Prostate gland (tissue), 2 donors: ENCODE measurements around the gene HBA2. TPM values are rescaled to one million over a fixed set of nuclear protein-coding genes. Genes with fewer than 3 reads are reported as not detected.

Experiments
- DNase-seq: peaks from one replicate; pipeline ENCODE4 v3.0.0-alpha.2; 2019; ENCODE audit warnings: low spot score
- H3K27ac ChIP-seq, 2 donors: fragments of 200-600 bp; sonication (generic); 2 replicates each; pipeline ENCODE4 v1.5.1; 2017 to 2019
- H3K27me3 ChIP-seq: fragments of 200-600 bp; sonication (generic); replicated peaks from 2 replicates; pipeline ENCODE4 v1.5.1; 2019; ENCODE audit not compliant: insufficient read depth
- H3K36me3 ChIP-seq, 2 donors: fragments of 200-600 bp; sonication (generic); 1 replicate in 1 of 2; 2 replicates in 1 of 2; pipeline versions ENCODE4 v1.5.1 to v1.8.1; 2017 to 2019
- H3K4me1 ChIP-seq: fragments of 200-600 bp; sonication (generic); replicated peaks from 2 replicates; pipeline ENCODE4 v1.5.1; 2019
- H3K4me3 ChIP-seq, 2 donors: fragments of 200-600 bp; sonication (generic); 2 replicates each; pipeline ENCODE4 v1.5.1; 2017 to 2019
- H3K9me3 ChIP-seq: fragments of 200-600 bp; sonication (generic); 2 replicates; pipeline ENCODE4 v1.5.1; 2017
- CTCF ChIP-seq, 4 experiments: fragments of 200-600 bp in 2 of 4; fragments of 450-650 bp in 2 of 4; sonication (generic) in 2 of 4; IDR thresholded peaks; 1 replicate in 3 of 4; 2 replicates in 1 of 4; pipeline ENCODE4 v1.5.1; 2016 to 2019; ENCODE audit warnings: antibody characterized with exemption in 4 of 4, mild to moderate bottlenecking in 2 of 4, moderate library complexity in 2 of 4
- POLR2A ChIP-seq: fragments of 450-650 bp; IDR thresholded peaks from one replicate; pipeline ENCODE4 v1.6.1; 2016; ENCODE audit warnings: antibody characterized with exemption, mild to moderate bottlenecking
- POLR2AphosphoS5 ChIP-seq: sonication (generic); formaldehyde crosslinking; IDR thresholded peaks from one replicate; pipeline ENCODE4 v1.6.1; 2017; ENCODE audit warnings: antibody characterized with exemption
- WGBS: methylation state at CpG from one replicate; pipeline ENCODE4 v1.1.5; 2018; 5-methylcytosine and 5-hydroxymethylcytosine counted together
- intact Hi-C: fragments of 100-400 bp; cut with DNase I; formaldehyde crosslinking; loops from one replicate; pipeline ENCODE4 v1.14.2; 2022
- total RNA-seq, 2 donors: library from RNA; depleted of rRNA; stranded (reverse); fragments of >200 nt; gene quantifications; one replicate each; pipeline ENCODE4 v1.1.0, GENCODE V29; 2016

HBA2 gene
- total RNA-seq, 2 donors from 2014 or later: 7.4 to 15.5 TPM

GRCh38 chr16:143047-143446, 29.6 kb upstream of the HBA2 start:
- Histone ChIP-seq H3K4me3 (no peak overlapping the region), H3K27me3 (no peaks in the 10 kb centered on the region), H3K9me3 (no peaks in the 10 kb centered on the region), H3K4me1 (no peaks in the 10 kb centered on the region), H3K36me3 (no peaks in the 10 kb centered on the region), H3K27ac (no peak overlapping the region)
- no peak for DNase-seq
- TF ChIP-seq CTCF (IDR thresholded peaks at IDR 0.05) (no peak), POLR2AphosphoS5 (no peak), POLR2A (no peak)
- WGBS: 75% methylated on average over 5 of the region's 6 CpGs
- intact Hi-C loops: no loop called here

DNA sequence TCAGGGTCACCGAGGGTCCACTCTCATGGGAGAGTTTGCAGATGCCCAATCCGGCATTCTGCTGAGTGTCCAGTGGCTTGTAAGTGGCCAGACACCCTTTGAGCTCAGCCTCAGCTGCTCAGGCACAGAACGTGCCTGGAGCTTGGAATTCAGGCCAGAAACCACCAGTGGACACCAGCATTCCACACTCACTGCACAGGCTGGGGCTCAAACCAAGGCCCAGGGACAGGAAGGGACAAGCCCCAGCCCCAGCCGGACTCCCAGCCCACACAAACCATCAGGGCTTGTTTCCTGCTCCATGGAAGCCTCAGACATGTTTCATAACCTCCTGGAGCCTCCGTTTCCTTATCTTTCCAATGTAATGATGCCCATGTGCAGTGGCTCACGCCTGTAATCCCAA, 29.2 kb upstream of the HBA2 start:
- Histone ChIP-seq H3K36me3 (no peaks in the 10 kb centered on the region), H3K4me3 (no peak overlapping the region), H3K9me3 (no peaks in the 10 kb centered on the region), H3K27me3 (no peaks in the 10 kb centered on the region), H3K4me1 (no peaks in the 10 kb centered on the region), H3K27ac (no peak overlapping the region)
- no peak for DNase-seq
- intact Hi-C loops: no loop called here
- 59% methylated on average over 6 of the region's 6 CpGs for whole genome bisulfite sequencing
- TF ChIP-seq POLR2A (no peak), POLR2AphosphoS5 (no peak), CTCF (IDR thresholded peaks at IDR 0.05) (no peak)

- Histone ChIP-seq H3K36me3 (no peaks in the 10 kb centered on the region), H3K27me3 (no peaks in the 10 kb centered on the region), H3K4me3 (no peak overlapping the region), H3K4me1 (no peaks in the 10 kb centered on the region), H3K27ac (no peak overlapping the region), H3K9me3 (no peaks in the 10 kb centered on the region)
- TF ChIP-seq CTCF (IDR thresholded peaks at IDR 0.05) (no peak), POLR2A (no peak), POLR2AphosphoS5 (no peak)
- 72% methylated on average over 14 of the region's 14 CpGs for WGBS
- DNase-seq: no peak
- intact Hi-C loops: no loop called here
Measured at GRCh38 chr16:144797-145252, 27.9 kb upstream of the HBA2 start.

DNA sequence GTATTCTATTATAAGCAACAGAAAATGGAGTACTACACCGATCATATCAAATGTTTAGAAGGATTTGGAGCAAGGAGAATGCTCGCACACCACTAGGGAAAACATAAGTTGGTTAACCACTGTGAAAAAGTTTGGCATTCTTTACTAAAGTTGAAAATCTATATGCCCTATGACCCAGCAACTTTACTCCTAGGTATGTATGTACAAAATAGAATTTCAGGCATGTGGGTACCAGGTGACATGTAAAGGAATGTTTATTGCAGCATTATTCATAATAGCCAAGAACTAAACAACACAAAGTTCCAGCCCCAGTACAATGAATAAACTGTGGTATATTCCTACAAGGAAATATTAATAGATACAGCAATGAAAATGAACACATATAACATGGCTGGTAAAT, 26.0 kb upstream of the HBA2 start:
- no peaks in the 10 kb centered on the region for H3K9me3 ChIP-seq
- no peaks in the 10 kb centered on the region for H3K36me3 ChIP-seq
- H3K27ac ChIP-seq: no peak overlapping the region
- WGBS: 88% methylated on average over 2 of the region's 2 CpGs
- H3K27me3 ChIP-seq: no peaks in the 10 kb centered on the region
- no peak for DNase-seq
- no peaks in the 10 kb centered on the region for H3K4me1 ChIP-seq
- no peak overlapping the region for H3K4me3 ChIP-seq
- TF ChIP-seq POLR2A (no peak), CTCF (IDR thresholded peaks at IDR 0.05) (no peak), POLR2AphosphoS5 (no peak)
- intact Hi-C loops: no loop called here

- Histone ChIP-seq H3K27ac (no peak overlapping the region), H3K9me3 (no peaks in the 10 kb centered on the region), H3K36me3 (no peaks in the 10 kb centered on the region), H3K4me3 (no peak overlapping the region), H3K27me3 (no peaks in the 10 kb centered on the region), H3K4me1 (no peaks in the 10 kb centered on the region)
- DNase-seq: no peak
- TF ChIP-seq CTCF (IDR thresholded peaks at IDR 0.05) (no peak), POLR2A (no peak), POLR2AphosphoS5 (no peak)
- intact Hi-C loops: no loop called here
- 54% methylated on average over 9 of the region's 9 CpGs for WGBS
Measured at GRCh38 chr16:149024-149660, 23.5 kb upstream of the HBA2 start.
